OCI-LY1 (cell line): ENCODE results near the gene TRPM3.

Source experiments
- H2AFZ ChIP-seq: fragments of 200-600 bp; sonication (generic), shearing (Covaris generic); 2 replicates; pipeline ENCODE4 v1.6.0; 2014; ENCODE audit warnings: antibody characterized with exemption, mild to moderate bottlenecking, low read length
- H3F3A ChIP-seq: fragments of 200-600 bp; sonication (generic), shearing (Covaris generic); 2 replicates; pipeline ENCODE4 v1.6.0; 2014; ENCODE audit warnings: mild to moderate bottlenecking, antibody characterized with exemption, low read length, moderate library complexity; ENCODE audit not compliant: insufficient read depth
- H3K27ac ChIP-seq: fragments of 200-600 bp; sonication (generic); 2 replicates; pipeline ENCODE4 v1.5.1; 2014; ENCODE audit warnings: low read length, mixed run types, mild to moderate bottlenecking, low read depth; ENCODE audit not compliant: poor library complexity, severe bottlenecking
- H3K27me3 ChIP-seq: fragments of 200-600 bp; sonication (generic); 2 replicates; pipeline ENCODE4 v1.6.0; 2014; ENCODE audit warnings: antibody characterized with exemption, mild to moderate bottlenecking, low read length, moderate library complexity; ENCODE audit not compliant: insufficient read depth
- H3K36me3 ChIP-seq: fragments of 200-600 bp; sonication (generic); 2 replicates; pipeline ENCODE4 v1.6.1; 2014; ENCODE audit warnings: mild to moderate bottlenecking, antibody characterized with exemption, low read length, moderate library complexity, mixed read lengths; ENCODE audit not compliant: insufficient read depth
- H3K4me1 ChIP-seq: fragments of 200-600 bp; sonication (generic); 2 replicates; pipeline ENCODE4 v1.5.1; 2014; ENCODE audit warnings: mild to moderate bottlenecking, low read length, moderate library complexity; ENCODE audit not compliant: insufficient read depth, severe bottlenecking
- H3K4me2 ChIP-seq: fragments of 200-600 bp; sonication (generic), shearing (Covaris generic); 2 replicates; pipeline ENCODE4 v1.6.1; 2014; ENCODE audit warnings: low read length
- H3K4me3 ChIP-seq: fragments of 200-600 bp; sonication (generic); 2 replicates; pipeline ENCODE4 v1.5.1; 2014; ENCODE audit warnings: low read length, low read depth, mild to moderate bottlenecking, mixed read lengths; ENCODE audit not compliant: poor library complexity, severe bottlenecking
- H3K79me2 ChIP-seq: fragments of 200-600 bp; shearing (Covaris generic); 2 replicates; pipeline ENCODE4 v1.6.1; 2016; ENCODE audit warnings: mixed run types, low read length, mixed read lengths; ENCODE audit not compliant: insufficient read depth
- H3K9ac ChIP-seq: fragments of 200-600 bp; sonication (generic), shearing (Covaris generic); 2 replicates; pipeline ENCODE4 v1.6.1; 2014; ENCODE audit warnings: mild to moderate bottlenecking, low read length, mixed read lengths
- H3K9me2 ChIP-seq: fragments of 200-600 bp; sonication (generic), shearing (Covaris generic); 2 replicates; pipeline ENCODE4 v1.6.1; 2014; ENCODE audit warnings: low read depth, mild to moderate bottlenecking, low read length, mixed read lengths
- H3K9me3 ChIP-seq: fragments of 200-600 bp; shearing (Covaris generic); 2 replicates; pipeline ENCODE4 v1.6.1; 2014; ENCODE audit warnings: low read length, mixed read lengths
- H4K20me1 ChIP-seq: fragments of 200-600 bp; sonication (generic), shearing (Covaris generic); 2 replicates; pipeline ENCODE4 v1.6.0; 2016; ENCODE audit warnings: mild to moderate bottlenecking, low read length; ENCODE audit not compliant: insufficient read depth
- CTCF ChIP-seq: fragments of 200-600 bp; sonication (generic), shearing (Covaris generic); IDR thresholded peaks from 2 replicates; pipeline ENCODE4 v1.5.1; 2017; ENCODE audit warnings: mild to moderate bottlenecking, antibody characterized with exemption, low read length, moderate library complexity, mixed read lengths
- EZH2 ChIP-seq: fragments of 200-600 bp; sonication (generic), shearing (Covaris generic); IDR thresholded peaks from 2 replicates; pipeline ENCODE4 v1.8.0; 2017; ENCODE audit warnings: borderline replicate concordance, mixed run types, mild to moderate bottlenecking, antibody characterized with exemption, low read length, moderate library complexity, mixed read lengths

Gene TRPM3

GRCh38 chr9:70639853-70640814, 481.3 kb downstream of the TRPM3 start:
- no peaks in the 10 kb centered on the region for H3K9me3 ChIP-seq
- no peaks in the 10 kb centered on the region for H3K79me2 ChIP-seq
- no peak overlapping the region for H3K9ac ChIP-seq
- H3K4me1 ChIP-seq, result no peaks in the 10 kb centered on the region
- H3K4me2 ChIP-seq, result no peak overlapping the region
- no peaks in the 10 kb centered on the region for H3K27me3 ChIP-seq
- no peak overlapping the region for H2AFZ ChIP-seq
- H3K36me3 ChIP-seq, result no peaks in the 10 kb centered on the region
- no peaks in the 10 kb centered on the region for H4K20me1 ChIP-seq
- TF ChIP-seq CTCF, result peak; percentile 77
- no peak for TF ChIP-seq EZH2
- H3K9me2 ChIP-seq, result no peaks in the 10 kb centered on the region
- H3F3A ChIP-seq, result no peaks in the 10 kb centered on the region
- H3K4me3 ChIP-seq, result no peak overlapping the region
- H3K27ac ChIP-seq, result no peak overlapping the region

- no peaks in the 10 kb centered on the region for H3K27me3 ChIP-seq
- no peak overlapping the region for H3K4me2 ChIP-seq
- H3K4me3 ChIP-seq, result no peak overlapping the region
- H3K27ac ChIP-seq, result no peak overlapping the region
- H2AFZ ChIP-seq, result no peak overlapping the region
- no peaks in the 10 kb centered on the region for H3K9me2 ChIP-seq
- H3K36me3 ChIP-seq, result no peaks in the 10 kb centered on the region
- no peak overlapping the region for H3K9ac ChIP-seq
- no peaks in the 10 kb centered on the region for H3K79me2 ChIP-seq
- no peaks in the 10 kb centered on the region for H3K4me1 ChIP-seq
- no peak for TF ChIP-seq CTCF
- TF ChIP-seq EZH2, result no peak
- no peaks in the 10 kb centered on the region for H3K9me3 ChIP-seq
- H4K20me1 ChIP-seq, result no peaks in the 10 kb centered on the region
- no peaks in the 10 kb centered on the region for H3F3A ChIP-seq
Measured at GRCh38 chr9:70635790-70636189, 485.6 kb downstream of the TRPM3 start.

- Histone ChIP-seq H3K4me2 (no peak overlapping the region), H3K36me3 (no peaks in the 10 kb centered on the region), H3K4me1 (no peaks in the 10 kb centered on the region), H3K9me2 (no peaks in the 10 kb centered on the region), H3K9me3 (no peaks in the 10 kb centered on the region), H3K4me3 (no peak overlapping the region), H4K20me1 (no peaks in the 10 kb centered on the region), H3K27ac (no peak overlapping the region), H3K27me3 (no peaks in the 10 kb centered on the region), H3F3A (no peaks in the 10 kb centered on the region), H3K79me2 (no peaks in the 10 kb centered on the region), H3K9ac (no peak overlapping the region), H2AFZ (no peak overlapping the region)
- TF ChIP-seq CTCF (no peak), EZH2 (no peak)
Measured at GRCh38 chr9:70634696-70635095, 486.7 kb downstream of the TRPM3 start.
